ENCODE data around the gene LLGL1.
A peak's percentile ranks its signal among the peaks of the same experiment; 100 is the strongest.

The LLGL1 gene

DNA sequence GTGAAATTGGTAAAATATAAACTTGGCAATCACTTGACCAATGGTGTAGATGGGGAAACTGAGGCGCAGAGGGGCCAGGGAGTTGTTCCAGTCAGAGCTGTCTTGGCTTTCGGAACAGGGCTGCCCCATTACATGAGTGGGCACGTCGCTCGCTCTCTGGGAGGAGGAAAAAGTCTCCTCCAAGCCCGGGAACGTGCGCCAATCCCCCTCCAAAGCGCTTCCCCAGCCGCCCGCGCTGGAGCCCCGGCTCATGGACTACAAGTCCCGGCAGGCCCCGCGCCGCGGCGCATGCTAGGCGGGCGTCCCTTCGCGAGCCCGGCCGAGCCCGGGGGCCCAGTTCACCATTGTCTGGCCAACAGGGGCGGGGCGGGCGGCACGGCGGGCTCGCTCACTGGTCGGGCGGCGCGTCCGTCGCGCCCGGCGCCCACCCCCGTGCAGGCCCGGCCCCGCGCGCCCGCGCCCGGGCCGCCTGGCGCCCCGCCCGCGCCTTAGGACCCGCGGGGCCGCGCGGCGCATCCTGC, at the start of gene LLGL1:
TSS of gene LLGL1 (plus strand) at position 515 of the 521 bp plus-strand sequence. CDS start 48 bp downstream, outside the sequence.
- peak; percentile 83 for DNase-seq

DNA sequence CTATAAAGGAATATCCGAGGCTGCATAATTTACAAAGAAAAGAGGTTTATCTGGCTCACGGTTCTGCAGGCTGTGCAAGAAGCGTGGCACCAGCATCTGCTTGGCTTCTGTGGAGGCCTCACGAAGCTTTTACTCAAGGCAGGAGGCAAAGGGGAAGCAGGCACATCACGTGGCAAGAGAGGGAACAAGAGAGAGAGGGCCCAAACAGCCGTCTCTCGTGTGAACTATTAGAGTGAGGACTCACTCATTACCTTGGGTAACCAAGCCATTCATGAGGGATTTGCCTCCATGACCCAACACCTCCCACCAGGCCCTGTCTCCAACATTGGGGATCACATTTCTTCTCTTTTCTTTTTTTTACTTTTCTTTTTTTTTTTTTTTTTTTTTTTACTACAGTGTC, 49.3 kb upstream of the LLGL1 start:
- no peak for DNase-seq

DNA sequence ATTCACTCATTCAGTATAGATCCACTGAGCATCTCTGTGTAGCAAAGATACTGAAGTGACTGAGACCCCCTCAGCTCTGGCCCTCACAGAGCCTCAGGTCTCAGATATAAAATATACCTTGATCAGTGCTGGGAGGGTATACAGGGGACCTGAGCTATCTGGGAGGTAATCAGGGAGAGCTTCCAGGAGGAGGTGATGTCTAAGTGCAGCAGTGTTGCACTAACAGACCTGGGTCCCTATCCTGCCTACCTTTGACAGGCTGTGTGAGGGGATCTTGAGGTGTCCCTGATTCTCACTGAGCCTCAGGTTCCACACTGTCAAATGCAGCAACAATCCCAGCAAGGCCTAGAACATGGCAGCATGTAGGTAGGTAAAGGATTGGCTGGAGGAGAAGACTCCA, 48.3 kb upstream of the LLGL1 start:
- no peak for DNase-seq

DNA sequence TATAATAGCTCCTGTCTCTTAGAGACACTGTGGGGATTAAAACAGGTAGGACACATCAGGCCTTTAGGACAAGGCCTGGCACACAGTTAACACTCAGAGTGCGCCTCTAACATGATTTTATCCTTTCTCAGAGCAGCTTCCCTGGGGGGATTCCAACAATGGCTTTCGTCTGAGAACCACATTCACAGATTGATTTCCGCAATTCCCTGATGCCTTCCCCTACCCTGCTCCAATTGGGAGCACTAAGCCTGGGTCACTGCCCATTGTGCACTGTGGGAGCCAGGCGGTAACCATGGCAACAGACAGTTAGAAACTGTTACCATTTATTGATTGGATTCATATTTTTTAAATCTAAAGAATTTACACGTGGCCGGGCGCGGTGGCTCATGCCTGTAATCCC, 47.7 kb upstream of the LLGL1 start:
- no peak for DNase-seq

DNA sequence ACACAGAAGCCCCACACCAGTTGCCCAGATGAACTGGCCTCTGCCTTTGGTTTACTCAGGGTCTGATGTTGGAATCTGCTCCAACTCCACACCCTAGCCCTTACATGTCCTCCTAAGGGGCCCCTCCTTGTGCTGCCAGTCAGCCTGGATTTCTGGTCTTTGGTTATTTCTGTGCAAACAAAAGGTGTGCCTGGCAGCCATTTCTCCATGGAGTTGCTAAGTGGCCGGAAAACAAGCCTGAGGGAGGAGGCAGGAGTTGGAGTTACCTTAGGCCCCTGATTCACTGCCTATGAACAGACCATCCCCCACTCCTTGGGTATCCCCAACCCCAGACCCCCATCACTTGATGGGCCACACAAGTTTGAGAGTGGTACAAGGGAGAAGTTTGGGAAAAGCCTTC, 46.2 kb upstream of the LLGL1 start:
- DNase-seq, result no peak

DNA sequence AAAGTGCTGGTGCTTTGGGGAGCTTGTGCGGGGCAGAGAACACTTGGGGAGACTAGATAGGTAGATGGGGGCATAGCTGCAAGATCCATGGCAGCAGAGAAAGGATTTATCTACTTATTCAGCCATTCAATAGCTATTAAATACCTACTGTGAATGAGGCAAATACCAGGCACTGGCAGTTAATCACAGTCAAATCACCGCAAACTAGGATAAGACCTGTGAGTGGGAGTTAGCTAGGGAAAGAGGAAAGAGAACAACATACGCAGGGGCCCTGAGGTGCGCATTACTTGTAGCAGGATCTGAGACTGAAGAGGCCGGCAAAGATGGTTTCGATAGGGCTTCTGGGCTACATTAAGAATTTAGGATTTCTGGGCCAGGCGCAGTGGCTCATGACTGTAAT, 45.6 kb upstream of the LLGL1 start:
- no peak for DNase-seq

DNA sequence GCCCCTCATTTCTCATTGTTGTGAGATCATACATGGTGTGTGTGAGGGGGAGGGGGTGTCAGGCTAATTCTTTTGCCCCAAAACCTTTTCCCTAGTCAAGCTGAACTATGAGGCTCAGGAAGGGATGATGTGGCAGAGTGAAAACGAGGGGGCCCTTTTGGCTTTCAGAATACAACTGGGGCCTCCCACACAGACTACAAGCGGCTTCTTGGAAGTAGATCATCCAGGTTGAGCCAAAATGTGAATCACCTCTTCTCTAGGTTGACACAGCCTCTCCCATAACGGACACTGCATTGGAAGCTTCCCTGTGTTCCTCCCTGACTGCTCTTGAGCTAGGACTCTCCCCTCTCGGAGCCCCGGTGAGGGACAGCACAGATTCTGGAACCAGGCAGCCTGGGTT, 44.1 kb upstream of the LLGL1 start:
- DNase-seq, result no peak

DNA sequence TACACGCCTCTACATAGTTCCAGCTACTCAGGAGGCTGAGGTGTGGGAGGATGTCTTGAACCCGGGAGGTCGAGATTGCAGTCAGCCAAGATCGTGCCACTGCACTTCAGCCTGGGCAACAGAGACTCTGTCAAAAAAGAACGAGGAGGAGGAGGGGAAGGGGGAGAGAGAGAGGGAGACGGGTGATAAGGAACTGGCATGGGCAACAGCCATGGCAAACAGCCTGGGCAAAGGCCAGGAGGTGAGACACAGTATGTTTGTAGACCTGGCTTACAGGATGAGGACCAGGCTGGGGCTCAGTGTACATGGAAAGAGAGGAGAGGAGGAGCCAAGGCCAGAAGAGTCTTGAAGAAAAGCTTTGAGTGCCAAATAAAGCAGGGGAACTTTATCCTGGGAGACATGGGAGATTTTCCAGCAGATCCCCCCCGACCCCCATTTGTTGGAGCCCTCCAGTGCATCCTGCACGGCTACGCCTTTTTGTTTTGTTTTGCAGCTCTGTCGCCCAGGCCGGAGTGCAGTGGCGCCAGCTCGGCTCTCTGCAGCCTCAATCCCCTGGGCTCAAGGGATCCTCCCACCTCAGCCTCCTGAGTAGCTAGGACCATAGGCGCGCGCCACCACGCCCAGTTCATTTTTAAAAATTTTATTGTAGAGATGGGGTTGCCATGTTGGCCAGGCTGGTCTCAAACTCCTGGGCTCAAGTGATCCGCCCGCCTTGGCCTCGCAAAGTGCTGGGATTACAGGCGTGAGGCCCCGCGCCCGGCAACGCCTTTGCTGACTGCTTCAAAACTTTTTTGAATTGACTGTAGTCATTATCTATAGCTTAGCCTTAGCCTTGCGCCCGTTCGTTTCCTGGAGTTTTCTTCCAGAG, 43.1 kb upstream of the LLGL1 start:
- no peak for DNase-seq

DNA sequence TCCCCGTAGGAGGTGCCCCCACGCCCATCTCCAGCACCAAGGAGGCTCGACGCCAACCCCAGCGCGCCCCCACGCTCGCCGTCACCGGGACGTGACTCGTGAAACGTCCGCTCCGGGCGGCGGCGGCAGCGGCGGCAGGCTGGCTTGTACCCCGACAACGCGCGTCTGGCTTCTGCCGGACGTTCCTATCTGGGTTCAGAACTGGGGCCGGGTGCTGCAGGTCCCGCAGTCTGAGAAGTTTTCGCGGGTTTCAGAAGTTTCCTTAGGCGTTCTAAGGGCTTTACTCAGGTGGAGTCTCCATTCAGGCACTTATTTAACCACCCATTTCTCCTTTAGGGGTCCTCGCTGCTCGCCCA, 42.5 kb upstream of the LLGL1 start:
- peak; percentile 64 for DNase-seq

DNA sequence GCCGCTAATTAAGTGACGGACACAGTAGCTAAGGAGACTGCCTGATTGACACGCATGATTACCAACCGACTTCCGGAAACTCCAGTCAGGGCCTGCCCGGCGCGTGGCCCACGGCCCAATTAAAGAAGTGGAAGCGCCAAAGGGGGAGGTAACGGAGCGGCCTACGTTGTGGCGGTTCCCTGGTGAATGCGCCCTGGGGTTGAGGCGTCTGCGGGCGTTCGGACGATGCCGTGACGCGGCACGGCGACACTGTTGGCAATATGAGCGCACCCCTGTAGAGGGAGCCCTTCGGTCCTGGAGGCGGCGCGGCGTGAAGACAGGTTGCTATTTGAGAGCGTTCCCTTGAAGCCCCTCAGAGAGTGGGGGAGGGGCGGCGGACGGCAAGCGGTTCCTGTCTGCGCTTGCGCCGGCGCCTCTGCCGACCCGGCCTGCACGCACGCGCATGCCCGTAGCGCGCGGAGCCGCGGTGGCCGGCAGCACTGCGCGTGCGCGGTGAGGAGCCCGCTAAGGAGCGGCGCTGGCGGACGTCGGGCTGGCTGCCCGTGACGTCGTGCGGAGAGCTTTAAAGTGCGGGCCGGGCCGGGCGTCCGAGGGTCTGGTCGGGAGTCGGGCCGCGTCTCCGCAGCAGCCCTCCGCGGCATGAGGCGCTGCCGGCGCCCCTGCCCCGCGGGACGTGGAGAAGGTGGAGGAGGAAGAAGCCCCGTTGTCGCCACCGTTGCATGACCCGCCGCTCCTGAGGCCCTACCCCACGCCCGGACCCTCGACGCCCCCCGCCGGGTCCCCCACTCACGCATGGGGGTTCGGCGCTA, 41.9 kb upstream of the LLGL1 start, which contains the start of gene ALKBH5:
TSS of gene ALKBH5 (plus strand) at position 495 of the 809 bp plus-strand sequence. CDS start 416 bp downstream, outside the sequence.
- DNase-seq, result peak; percentile 84

DNA sequence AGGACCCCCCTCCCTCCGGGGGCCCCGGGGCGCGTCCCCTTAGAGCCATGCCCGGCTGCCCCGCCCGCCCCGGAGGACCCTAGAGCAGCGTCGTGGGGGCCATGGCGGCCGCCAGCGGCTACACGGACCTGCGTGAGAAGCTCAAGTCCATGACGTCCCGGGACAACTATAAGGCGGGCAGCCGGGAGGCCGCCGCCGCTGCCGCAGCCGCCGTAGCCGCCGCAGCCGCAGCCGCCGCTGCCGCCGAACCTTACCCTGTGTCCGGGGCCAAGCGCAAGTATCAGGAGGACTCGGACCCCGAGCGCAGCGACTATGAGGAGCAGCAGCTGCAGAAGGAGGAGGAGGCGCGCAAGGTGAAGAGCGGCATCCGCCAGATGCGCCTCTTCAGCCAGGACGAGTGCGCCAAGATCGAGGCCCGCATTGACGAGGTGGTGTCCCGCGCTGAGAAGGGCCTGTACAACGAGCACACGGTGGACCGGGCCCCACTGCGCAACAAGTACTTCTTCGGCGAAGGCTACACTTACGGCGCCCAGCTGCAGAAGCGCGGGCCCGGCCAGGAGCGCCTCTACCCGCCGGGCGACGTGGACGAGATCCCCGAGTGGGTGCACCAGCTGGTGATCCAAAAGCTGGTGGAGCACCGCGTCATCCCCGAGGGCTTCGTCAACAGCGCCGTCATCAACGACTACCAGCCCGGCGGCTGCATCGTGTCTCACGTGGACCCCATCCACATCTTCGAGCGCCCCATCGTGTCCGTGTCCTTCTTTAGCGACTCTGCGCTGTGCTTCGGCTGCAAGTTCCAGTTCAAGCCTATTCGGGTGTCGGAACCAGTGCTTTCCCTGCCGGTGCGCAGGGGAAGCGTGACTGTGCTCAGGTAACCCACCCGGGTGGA, 41.0 kb upstream of the LLGL1 start:
- no peak for DNase-seq

DNA sequence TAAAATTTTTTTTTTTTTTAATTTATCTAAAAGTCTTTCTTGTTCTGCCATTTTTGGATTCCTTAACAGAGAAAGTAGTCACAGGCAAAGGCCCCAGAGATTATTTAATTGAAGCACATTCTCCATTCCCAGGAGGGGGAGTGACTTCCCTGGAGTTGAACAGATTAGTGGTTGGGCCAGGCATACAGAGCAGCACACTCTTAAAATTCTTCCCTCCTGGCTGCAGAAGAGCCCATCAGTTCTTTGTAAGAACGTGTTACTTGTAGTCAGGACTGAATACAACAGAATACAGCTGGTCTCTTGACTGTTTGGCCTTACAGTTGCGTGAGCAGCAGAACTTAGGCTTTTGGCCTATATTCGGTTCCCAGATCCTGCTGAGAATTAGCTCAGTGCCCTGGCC, 40.0 kb upstream of the LLGL1 start:
- DNase-seq, result no peak

DNA sequence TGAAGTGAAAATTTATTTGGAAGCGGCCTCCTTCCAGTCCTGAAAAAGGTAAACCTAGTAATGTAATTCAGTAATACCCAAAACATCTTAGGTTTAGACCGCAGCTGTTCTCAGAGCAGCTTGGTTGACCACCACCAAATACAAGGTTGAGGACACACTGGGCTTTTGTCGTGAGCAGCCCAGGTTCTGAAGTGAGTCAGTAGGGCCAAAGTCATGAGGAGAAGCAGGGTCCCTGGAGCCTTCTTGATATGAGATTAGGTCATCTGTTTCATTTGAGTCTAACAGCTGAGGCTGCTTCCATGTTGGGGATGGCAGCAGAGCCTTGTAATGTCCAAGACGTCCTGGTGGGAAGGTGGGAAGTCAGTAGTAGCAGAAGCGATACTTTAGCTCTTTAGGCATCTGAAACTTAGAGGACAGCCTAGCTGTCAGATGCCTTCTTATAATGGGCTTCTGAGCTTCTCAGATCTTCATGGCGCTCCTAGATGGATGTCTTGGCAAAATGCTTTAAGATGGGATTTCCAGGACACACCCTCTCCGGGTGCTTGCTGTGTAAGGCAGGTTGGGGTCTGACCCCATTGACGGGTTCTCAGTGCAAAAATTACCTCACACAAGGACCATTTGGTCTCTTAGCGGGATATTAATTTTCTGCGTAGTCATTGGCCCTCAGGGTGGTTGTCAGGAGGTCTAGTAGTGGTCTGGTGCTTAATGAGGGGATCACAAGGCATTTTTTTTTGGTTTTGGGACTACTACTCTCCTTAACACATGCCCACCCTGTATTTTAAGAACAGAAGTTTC, 39.4 kb upstream of the LLGL1 start:
- no peak for DNase-seq

DNA sequence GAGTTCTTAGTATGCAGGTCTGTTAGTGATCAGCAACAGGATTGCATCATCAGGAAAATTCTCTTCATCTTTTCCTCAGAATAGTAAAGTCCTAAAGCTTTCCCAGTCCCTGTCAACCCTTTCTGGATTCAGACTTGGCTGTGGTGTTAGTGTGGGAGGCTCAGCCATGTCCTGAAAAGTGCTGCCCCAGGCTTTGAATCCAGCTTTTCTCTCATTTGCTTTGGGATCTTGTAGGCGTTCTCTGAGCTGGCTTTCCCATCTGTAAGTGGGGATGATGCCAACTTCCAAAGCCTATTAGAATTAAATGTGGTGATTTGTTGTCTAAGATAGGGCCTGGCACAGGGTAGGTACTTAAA, 38.8 kb upstream of the LLGL1 start:
- DNase-seq, result no peak

DNA sequence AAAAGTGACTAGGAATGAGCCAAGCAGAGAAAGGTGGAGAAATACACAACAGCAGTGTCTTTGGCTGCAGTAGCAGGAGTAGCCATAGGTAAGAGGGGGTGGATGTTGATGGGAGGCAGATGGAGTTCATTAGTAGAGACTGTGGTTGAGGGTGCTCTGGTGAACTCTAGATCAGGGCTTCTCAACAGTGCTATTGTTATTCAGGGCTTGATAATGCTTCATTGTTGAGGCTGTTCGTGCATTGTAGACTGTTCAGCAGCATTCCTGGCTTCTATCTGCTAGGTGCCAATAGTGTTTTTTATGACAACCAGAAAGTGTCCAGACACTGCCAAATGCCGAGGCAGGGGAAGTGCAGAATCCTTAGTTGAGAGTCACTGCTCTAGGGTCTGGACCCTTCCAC, 38.2 kb upstream of the LLGL1 start:
- no peak for DNase-seq

DNA sequence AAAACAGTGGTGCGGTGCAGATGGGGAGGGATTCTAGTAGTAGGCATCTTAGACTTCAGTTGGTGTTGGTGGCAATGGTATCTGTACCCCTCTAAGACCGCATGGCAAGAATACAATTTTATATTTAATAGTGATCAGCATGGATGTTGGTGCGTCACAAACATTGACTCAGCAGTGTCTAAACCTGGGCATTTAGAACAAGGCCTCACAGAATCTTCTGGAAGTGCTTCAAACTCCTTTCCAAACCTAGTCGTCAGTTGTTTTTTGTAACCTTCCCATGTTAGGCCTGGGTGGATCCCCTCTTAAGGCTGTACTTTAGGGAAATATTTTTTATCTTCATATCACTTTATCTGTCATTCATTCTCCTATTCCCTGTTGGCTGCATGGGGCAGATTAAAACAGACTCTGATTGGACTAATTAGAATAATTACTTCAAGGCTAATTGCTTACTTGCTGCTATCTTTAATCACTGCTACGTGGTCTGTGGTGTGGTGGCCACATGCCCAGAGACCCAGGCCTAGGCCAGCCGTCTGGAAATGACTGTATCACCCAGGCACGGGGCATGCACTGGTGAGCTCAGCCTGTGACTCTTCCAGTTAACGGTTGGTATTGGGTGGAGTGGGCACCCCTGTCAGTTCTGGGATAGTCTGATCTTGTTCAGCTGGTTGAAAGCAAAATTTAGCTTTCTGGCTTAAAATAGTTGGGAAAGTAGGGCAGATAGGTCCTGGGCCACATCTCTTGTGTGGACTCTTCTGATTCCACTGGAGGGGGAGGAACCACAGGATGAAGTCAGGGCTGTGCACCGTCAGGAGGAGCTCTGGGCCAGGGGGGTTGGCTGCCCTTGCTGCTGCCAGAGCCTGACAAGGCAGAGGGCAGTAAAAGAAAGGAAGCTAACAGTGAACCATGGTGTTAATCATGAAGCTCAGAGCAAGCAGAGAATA, 37.3 kb upstream of the LLGL1 start:
- no peak for DNase-seq

DNA sequence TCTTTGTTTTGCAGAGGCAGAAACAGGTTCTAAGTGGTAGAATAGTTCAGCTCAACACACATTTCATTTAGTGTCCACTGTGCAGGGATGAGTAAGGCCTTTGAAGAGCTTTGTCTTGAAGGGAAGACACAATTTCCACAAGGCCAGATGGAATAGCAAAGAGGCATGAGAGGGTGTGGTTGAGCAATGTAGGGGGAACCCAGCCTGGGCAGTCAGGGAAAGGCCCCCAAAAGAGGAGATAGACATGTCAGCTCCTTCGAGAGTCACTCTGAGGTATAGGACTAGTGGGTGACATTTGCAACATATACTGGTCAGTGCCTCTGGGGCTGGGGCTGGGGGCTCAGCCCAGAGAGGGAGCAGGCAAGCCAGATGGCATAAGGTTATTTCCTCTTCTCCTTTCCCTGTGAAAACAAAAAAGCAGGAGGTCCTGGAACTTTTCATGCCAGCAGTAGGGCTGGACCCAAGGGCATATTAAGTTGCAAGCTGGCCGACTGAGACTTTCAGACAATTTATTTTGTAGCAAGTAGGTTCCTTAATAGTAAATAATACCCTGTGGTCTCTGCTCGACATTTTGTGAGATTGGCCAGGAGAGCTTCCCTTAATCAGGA, 34.7 kb upstream of the LLGL1 start:
- DNase-seq, result no peak

DNA sequence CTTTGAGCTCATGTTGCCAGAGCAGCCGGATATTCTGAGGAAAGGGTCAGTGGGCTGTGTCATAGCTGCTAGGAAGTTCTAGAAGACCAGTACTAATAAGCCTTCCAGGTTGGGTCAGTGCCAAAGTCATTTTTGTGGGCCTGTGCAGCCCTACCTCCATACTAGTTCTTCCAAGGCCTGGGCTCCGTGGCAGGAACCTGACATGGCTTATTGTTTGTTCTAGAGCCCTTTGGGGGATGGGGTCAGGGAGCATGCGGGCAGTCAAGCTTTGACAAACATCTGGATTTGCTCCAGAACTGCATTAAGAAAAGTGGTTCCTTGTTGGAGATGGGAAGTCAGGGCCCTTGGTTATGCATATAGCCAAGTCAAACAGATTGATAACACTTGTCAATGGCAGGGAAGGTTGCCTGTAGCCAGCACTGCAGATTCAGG, 34.2 kb upstream of the LLGL1 start:
- DNase-seq, result no peak

DNA sequence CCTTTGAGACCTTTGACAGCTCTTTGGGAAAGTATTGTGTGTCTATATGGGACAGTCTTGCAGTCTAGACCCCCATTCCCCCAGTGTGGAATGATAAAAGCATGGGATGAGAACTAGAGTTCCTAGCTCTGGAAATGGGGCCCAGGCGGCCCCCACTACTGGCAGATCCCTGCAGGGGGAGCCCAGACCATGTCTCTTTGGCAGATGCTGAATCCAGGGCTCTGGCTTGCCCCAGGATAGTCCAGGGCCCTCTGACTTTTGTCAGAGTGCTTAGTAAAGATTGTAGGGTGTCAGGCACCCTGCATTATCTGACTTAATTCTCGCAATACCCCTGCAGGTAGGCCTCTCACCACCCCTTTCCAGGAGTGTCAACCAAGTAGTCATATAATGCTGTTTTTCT, 33.5 kb upstream of the LLGL1 start:
- no peak for DNase-seq

DNA sequence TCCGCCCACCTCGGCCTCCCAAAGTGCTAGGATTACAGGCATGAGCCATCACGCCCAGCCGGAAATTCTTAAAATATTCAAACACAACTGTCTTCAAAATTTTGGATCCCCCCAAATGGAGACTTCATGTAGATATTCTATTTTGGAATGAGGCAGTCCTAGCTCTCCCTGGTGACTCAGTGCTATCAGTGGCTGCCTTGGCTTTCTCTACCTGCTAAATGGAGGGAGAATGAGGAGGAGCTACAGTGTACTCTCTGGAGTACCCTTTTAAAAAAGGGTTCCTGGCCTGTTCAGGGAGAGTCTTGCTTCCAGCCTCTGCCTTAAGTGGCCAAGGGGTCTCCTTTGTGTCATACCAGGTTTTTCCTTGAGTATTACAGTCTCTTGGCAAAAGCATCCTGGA, 31.0 kb upstream of the LLGL1 start:
- no peak for DNase-seq

All from NK-92 treated with Interleukin-12 subunit alpha and Interleukin-12 subunit beta, amount 100 ng/mL, for 24 hours (cell line).